Muscle of leg (tissue), 11 donors: ENCODE results near the gene TOR3A. TPM values are rescaled to one million over a fixed set of nuclear protein-coding genes. Genes with fewer than 3 reads are reported as not detected.
A peak's percentile ranks its signal among the peaks of the same experiment; 100 is the strongest.

Experiments
- DNase-seq: peaks from one replicate; pipeline ENCODE4 v3.0.0; 2013
- H3K27ac ChIP-seq: one replicate; pipeline ENCODE4 v1.5.1; 2013; ENCODE audit warnings: mild to moderate bottlenecking, low read length, control low read depth
- H3K27me3 ChIP-seq: one replicate; pipeline ENCODE4 v1.6.1; 2013; ENCODE audit warnings: low read length; ENCODE audit not compliant: control insufficient read depth, insufficient read depth
- H3K36me3 ChIP-seq: one replicate; pipeline ENCODE4 v1.6.1; 2013; ENCODE audit warnings: low read length; ENCODE audit not compliant: control insufficient read depth, insufficient read depth
- H3K4me1 ChIP-seq: one replicate; pipeline ENCODE4 v1.6.1; 2013; ENCODE audit warnings: low read length; ENCODE audit not compliant: control insufficient read depth, insufficient read depth
- H3K4me3 ChIP-seq: one replicate; pipeline ENCODE4 v1.5.1; 2013; ENCODE audit warnings: low read length, control low read depth
- H3K9me3 ChIP-seq: replicated peaks from 2 replicates; pipeline ENCODE4 v1.6.1; 2013; ENCODE audit warnings: low read depth, low read length; ENCODE audit not compliant: control insufficient read depth
- WGBS: methylation state at CpG from one replicate; pipeline ENCODE4 v1.1.5; 2013; ENCODE audit warnings: missing lambda C conversion rate; ENCODE audit not compliant: insufficient coverage; 5-methylcytosine and 5-hydroxymethylcytosine counted together
- polyA plus RNA-seq, 8 donors: library from polyadenylated mRNA; unstranded; fragments of 120-200 nt; gene quantifications; one replicate each; pipeline versions ENCODE4 v1.2.1 to v1.2.3, GENCODE V29; 2013; ENCODE audit warnings: inconsistent platforms in 1 of 8, low replicate concordance in 1 of 8; ENCODE audit not compliant: insufficient read length in 8 of 8, insufficient read depth in 1 of 8
- total RNA-seq: library from RNA; stranded (reverse); fragments of 120-200 nt; gene quantifications from one replicate; pipeline ENCODE4 v1.2.4, GENCODE V29; 2013

The TOR3A gene
- total and polyA plus RNA-seq, 9 donors = 10.3 to 19.6 (median 16.7) TPM

GRCh38 chr1:179142889-179143299, 61.0 kb downstream of the TOR3A start:
- peak overlapping the region; percentile 69 for H3K27ac ChIP-seq
- no peaks in the 10 kb centered on the region for H3K36me3 ChIP-seq
- peaks cover under 1% of the 10 kb centered on the region for H3K4me1 ChIP-seq
- no peaks in the 10 kb centered on the region for H3K27me3 ChIP-seq
- peak; percentile 94 for DNase-seq
- no CpG with 5 or more reads among the region's 2 CpGs for WGBS
- H3K9me3 ChIP-seq = no peaks in the 10 kb centered on the region
- no peak overlapping the region for H3K4me3 ChIP-seq

DNA sequence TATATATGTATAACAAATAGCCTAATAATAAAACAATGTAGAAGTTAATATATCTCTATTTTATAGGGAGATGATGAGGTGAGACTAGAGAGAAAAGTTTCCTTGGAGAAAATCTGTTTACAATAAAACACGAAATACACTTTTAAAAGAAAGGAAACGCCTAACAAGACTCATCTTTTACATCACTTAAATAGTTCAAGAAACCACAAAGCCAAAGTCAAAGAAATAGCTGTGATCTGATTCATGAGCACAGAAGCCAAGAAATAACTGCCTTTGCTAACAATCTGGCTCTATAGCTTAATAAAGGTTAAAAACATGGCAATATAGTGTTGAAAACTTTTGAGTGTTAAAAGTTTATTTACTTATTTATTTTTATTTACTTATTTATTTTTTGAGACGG, 61.5 kb downstream of the TOR3A start:
- Histone ChIP-seq H3K27ac (peak overlapping the region; percentile 69), H3K9me3 (no peaks in the 10 kb centered on the region), H3K27me3 (no peaks in the 10 kb centered on the region), H3K4me3 (no peak overlapping the region), H3K4me1 (no peaks in the 10 kb centered on the region), H3K36me3 (no peaks in the 10 kb centered on the region)
- WGBS = no CpG with 5 or more reads among the region's 3 CpGs
- DNase-seq = peak; percentile 88

- no peaks in the 10 kb centered on the region for H3K4me1 ChIP-seq
- no peaks in the 10 kb centered on the region for H3K36me3 ChIP-seq
- no peak for DNase-seq
- no peak overlapping the region for H3K4me3 ChIP-seq
- H3K9me3 ChIP-seq = peaks cover 6% of the 10 kb centered on the region
- no peak overlapping the region for H3K27ac ChIP-seq
- H3K27me3 ChIP-seq = no peaks in the 10 kb centered on the region
- WGBS = no CpG with 5 or more reads among the region's 1 CpG
Observed at GRCh38 chr1:179144626-179145025, 62.8 kb downstream of the TOR3A start.

- Histone ChIP-seq H3K36me3 (no peaks in the 10 kb centered on the region), H3K9me3 (peaks cover 6% of the 10 kb centered on the region), H3K4me3 (no peak overlapping the region), H3K27ac (no peak overlapping the region), H3K27me3 (no peaks in the 10 kb centered on the region), H3K4me1 (no peaks in the 10 kb centered on the region)
- DNase-seq = no peak
- WGBS = 98% methylated on average over 3 of the region's 3 CpGs
Observed at GRCh38 chr1:179145521-179145920, 63.7 kb downstream of the TOR3A start.

Other genes starting within 250 kb of the TOR3A start
- 98.2 TPM for gene ANGPTL1, start 211.0 kb upstream of the TOR3A start, total RNA-seq
- gene ANGPTL1, start 211.0 kb upstream of the TOR3A start, polyA plus RNA-seq = 10 to 100 TPM; 46.5 to 88.7 (median 62.0) TPM
- 23.6 TPM for gene FAM20B, start 56.2 kb upstream of the TOR3A start, total RNA-seq
- 10 to 100 TPM; 20.7 to 35.2 (median 28.3) TPM for gene FAM20B, start 56.2 kb upstream of the TOR3A start, polyA plus RNA-seq
- gene ABL2, start 147.6 kb downstream of the TOR3A start, total RNA-seq = 8.3 TPM
- gene ABL2, start 147.6 kb downstream of the TOR3A start, polyA plus RNA-seq = 10 to 100 TPM in 2 of 8 donors, 1 to 10 TPM in 6; 5.5 to 10.5 (median 8.6) TPM
- gene SOAT1, start 211.7 kb downstream of the TOR3A start, total RNA-seq = 6.9 TPM
- gene SOAT1, start 211.7 kb downstream of the TOR3A start, polyA plus RNA-seq = 10 to 100 TPM in 2 of 8 donors, 1 to 10 TPM in 6; 6.0 to 12.8 (median 7.4) TPM